Activated CD4-positive, alpha-beta T cell treated with anti-CD3 and anti-CD28 coated beads, Interleukin-2, Interleukin-4, amounts not matched to agents 100 ng/mL and 50 ng/mL, durations not matched to agents 16 hours and 8 hours (primary cell): Measurements from ENCODE around the gene KLHL42.
"Not testable (repeated sequence)": the region's sequence is repeated elsewhere in the genome, so short reads cannot be mapped to it uniquely, and the experiment has no call there.

Experiments
- DNase-seq: peaks from one replicate; pipeline ENCODE4 v3.0.0-alpha.2; 2020; ENCODE audit warnings: low spot score

KLHL42 gene

DNA sequence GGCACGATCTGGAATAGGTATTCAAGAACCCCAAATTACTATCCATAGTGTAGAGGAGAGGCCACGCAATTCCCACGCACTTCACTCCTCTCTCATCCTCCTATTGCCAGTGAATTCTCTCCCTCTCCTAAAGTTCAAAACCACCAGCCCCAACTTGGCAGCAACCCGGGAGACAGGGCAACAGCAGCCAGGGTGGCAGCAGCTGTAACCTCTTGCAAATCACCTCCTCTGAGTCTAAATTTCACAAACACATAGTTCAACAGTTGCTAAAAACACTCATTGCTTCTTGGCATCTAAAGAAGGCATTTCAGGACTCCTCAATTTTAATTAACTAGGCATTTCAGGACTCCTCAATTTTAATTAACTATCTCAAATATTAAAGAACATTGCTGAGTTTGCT is 37.7 kb downstream of the KLHL42 start:
- no peak for DNase-seq

DNA sequence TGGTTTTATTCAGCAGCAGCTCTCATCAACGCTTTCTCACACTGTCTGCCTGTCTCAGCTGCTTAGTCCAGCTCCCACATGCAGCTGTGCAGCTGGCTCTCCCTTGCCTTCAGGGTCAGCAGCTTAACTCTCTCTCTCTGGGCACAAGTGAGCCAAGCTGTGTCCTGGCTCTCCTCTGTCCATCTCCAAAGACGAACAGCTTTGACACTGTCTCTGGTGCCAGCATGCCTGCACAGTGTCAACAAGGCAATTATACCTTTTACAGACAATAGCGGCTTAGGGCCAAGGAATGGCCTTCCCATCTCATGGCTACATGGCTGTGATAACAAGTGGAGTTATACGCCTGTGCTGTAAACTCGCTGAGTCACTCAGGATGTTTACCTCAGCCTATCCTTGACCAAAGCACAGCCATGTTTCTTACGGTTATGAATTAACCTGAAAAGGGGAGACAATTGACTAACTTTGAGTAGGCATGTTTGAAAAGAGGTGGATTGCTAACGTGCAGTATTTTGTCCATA is 38.4 kb downstream of the KLHL42 start:
- DNase-seq, result no peak

DNA sequence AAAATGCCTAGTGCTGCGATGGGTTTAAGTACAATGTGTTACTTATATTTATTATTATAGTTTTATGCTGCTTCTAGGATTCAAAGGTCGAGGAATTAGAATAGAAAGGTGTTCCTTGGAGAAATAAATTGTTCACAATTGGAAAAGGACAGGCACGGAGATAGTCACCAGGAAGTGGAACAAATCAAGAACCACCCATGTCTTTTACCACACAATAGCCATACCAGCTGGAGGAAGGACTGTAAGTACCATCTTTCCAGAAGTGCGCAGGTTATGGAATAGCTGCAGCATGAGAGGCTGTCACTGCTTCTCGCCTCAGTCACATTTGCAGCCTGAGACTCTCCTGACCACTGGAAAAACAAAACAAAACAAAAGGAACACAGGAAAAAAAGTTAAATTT is 40.5 kb downstream of the KLHL42 start:
- no peak for DNase-seq

DNA sequence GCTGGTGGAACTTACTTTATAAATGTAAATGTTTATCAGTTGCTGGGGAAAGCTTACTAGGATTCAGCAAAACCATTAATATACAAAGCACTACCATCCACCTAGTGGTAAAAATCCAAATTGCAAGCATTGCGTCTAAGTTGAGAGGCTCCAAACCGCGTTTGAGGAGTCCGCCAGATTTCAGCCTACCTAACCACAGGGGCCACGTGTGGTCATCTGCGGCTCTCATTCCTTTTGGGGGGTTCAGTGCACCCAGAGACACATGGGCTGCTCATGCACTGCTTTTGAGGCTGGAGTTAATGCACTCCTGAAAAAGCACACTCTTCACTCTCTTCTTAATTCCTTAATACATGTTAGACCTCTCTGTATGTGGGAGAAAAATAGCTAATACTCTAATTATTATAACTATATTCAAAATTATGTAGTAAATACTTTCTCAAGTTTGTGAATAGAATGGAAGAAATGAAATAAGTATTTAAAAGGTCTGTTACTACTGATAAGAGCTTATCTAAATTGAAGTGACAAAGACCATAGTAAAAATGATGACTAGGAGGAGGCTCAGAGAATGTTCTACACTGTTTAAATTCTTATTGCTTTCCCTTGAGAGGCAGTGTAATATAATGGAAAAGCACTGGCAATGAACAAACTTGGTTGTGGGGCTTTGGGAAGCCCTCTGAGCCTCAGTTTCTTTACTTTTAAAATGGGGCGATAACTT is 41.4 kb downstream of the KLHL42 start:
- peak; percentile 74 for DNase-seq

DNA sequence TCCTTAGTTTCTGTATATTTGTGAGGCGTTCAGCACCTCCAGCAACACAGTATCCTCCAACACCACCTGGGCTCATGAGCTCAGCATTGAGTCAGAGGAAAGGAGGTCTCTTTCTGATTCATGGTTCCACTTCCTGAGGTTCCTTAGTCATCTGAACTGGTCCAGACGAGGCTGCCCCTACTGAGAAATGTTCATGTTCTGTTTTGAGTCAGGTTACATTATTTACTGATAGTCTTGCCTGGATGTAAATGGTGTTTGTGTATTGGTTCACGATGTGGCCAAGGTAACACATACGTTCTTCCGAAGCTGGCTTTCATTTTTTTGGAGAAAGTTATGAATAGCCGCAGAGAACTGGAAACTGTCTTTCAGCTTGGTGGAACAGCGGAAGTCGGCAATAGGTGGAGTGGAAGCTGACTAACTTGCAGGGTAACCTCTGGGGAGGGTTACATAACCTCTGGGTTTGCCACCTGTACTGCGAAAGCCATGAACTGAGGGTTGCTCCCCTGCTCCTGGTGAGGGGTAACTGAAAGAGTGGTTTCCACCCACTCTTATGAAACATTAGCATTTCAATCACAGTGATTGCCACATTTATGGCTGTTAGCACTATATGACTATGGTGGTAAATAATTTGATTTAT is 42.2 kb downstream of the KLHL42 start:
- peak; percentile 94 for DNase-seq

DNA sequence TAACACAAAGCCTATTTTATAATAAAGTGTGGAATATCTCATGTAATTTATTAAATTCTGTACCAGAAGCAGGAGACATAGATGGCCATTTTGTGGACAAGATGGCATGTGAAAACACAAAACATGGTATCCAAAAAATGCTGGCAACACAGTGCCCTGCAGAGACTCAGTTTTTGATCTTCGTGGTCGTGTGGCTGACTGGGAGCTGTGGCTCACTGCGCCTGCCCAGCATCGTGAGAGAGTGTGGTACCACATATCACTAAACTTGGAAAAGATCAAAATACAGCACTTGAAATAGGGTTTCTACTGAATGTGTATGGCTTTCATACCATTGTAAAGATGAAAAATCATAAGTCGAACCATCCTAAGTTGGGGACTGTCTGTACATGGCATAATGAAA is 43.0 kb downstream of the KLHL42 start:
- DNase-seq, result no peak

DNA sequence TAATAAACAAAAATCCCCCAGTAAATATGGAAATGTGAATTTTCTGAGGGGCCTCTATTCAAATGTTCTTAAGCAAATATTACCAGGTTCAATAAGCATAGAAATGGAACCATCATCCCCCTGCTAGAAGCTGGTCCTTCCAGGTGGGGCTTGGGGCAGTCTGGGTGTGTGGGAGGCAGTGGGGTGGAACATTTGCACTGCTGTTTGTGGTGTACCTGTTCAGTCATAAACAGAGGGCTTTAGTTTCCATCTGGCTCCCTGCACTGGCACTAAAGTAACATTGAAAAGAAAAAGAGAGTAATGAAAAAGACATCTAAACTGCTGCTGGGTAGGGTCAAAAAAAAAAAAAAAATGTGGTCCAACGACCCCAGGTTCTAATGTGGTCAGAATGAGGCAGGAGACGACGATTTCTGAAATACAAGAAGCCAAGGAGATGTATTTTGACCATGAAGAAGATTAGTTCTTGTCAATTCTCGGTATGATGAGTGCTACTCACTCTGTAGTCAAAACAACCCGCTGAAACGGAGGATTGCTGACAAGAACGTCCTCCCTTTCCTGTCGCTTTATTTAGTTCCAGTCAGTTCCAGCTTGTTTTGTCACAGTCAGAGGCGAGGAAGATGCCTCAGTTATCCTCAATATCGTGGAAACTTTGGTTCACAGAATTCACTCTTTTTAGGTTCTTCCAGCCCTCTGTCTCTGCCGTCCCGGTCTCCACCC is 44.3 kb downstream of the KLHL42 start:
- DNase-seq, result peak; percentile 72

DNA sequence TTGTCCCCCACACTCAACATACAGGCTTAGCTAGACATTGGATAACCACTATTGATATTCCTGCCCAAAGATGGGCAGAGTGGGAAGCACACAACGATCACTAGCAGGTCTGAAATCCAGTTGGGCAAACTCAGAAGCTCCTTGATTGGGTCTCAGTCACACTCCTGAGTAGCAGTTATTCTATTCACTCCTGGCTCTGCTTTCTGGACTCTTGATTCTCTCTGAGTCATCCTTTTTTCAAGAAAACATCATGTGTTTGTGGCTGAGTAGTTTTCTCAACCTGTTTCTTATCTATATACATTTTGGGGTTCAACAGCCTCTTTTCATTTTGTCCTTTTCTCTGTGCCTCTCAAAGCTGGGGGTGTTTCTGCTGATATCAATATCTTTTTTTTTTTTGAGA is 46.0 kb downstream of the KLHL42 start:
- DNase-seq, result no peak

DNA sequence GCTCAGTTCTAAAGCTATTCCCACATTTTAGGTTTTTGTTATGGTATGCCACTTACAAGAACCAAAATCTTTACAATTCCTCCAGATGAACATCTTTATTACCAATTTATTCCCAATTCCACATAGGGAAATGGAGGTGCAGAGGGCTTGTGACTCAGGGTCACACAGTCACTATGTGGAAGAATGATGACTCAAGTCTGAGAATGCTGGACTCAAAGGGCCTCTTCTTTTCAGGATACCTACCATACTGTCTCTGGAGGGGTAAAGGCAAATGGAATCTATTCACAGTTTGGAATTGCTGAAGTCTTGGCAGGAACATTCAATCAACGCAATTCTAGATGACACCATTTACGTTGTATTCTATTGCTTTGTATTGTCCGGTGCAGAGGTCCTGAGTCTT is 48.2 kb downstream of the KLHL42 start:
- no peak for DNase-seq

DNA sequence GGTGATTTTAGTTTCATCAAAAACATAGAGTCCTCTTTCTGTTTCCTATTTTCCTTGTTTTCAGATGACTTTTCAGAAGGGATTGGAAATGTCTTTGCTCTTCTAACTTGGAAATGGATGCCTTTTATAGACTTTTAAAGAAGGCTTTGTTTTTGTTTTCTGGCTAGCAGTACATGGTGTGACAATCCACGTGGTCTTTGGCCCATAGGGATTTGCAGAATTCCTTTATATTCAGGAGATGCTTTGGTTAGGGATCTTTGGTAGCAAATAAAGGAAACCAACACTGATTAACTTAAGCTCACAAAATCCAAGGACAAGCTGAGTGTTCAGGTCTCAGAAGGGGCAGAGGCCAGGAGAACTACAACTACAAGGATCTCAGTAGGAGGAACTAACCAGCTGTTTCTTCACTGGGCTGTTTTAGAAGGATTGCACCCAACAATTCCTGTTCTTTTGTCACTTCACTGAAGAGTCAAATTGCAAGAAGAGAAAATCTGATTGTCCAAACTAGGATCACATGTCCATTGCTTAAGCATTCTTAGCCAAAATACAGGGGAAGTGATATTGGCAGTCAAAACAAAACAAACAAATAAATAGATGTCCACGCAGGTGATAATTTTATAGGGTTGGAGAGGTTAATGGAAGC is 58.6 kb downstream of the KLHL42 start:
- no peak for DNase-seq

DNA sequence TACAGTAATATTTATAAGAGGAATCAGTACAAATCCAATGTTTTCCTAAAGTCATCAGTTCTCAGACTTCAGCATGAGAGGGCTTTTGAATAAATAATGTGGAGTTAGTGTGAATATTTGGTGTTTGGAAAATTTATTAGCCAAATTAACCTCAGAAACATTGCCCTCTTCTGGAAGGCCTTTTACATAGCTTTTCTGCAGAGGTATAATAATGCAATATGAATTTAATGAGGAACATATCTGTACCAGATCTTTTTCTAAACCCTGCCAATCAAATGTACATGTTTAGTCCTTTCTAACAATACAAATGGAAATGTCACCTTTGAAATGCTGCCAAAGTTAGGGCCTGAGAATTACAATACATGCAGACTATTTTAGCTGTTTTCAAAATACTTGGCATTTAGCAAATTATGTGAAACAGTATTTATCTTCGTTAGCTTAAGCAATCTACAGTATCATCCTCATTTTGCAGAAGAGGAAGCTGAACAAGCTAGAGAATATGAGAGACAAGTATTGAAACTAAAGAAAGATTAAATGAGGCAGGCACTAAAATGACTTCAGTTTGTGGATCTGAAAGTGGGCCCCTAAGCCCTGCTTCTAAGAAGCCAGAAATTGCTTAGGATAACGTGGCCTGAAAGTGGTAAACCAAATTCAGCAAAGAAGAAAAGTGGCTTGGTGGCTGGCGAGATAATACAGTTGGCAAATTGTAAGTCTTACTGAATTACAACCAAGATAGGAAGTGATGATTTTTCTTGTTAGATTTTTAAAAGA is 60.4 kb downstream of the KLHL42 start:
- DNase-seq, result no peak

DNA sequence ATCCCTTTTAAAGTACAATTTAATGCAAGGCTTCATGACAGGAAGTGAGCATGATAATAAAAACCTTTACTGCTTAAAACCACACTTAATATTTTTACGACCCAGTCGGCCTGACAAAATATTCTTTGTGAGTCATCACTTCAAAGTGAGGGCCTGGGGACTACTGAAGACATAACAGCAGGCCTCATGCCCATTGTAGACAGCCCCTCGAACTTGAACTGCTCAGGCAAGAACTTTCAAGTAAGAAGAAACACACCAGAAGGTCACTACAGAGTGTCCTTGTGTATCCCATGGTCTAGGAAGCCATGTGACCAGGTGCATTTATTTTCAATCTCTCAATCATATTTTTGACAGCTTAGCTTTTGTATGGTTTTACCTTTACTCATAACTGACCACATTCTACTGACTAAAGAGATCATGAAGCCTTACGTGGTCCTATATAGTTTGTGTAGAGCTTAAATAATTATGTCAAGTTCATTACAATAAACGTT is 61.4 kb downstream of the KLHL42 start:
- no peak for DNase-seq

DNA sequence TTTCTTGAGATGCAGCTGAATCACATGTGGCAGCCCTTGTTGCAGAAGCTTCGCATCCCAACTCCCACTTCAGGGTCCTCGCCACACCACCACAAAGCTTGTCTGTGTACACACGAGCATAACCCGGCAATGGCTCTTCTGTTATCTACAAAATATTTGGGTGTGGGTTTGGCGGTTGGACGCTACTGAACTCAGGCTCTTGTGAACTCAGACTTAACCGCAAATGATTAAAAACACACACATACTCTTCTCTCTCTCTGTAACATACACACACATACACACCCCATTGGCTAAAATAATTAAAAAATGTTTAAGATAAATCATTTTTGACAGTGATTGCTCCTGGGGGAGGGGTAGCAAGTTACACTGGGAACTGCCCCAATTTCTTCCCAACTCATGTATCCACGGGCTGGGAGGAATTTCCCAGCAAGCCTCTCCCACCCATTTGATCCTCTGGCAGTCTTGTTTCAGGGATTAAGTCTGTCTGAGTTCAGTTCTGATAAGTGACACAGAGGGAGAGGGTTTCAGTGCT is 63.7 kb downstream of the KLHL42 start:
- no peak for DNase-seq

DNA sequence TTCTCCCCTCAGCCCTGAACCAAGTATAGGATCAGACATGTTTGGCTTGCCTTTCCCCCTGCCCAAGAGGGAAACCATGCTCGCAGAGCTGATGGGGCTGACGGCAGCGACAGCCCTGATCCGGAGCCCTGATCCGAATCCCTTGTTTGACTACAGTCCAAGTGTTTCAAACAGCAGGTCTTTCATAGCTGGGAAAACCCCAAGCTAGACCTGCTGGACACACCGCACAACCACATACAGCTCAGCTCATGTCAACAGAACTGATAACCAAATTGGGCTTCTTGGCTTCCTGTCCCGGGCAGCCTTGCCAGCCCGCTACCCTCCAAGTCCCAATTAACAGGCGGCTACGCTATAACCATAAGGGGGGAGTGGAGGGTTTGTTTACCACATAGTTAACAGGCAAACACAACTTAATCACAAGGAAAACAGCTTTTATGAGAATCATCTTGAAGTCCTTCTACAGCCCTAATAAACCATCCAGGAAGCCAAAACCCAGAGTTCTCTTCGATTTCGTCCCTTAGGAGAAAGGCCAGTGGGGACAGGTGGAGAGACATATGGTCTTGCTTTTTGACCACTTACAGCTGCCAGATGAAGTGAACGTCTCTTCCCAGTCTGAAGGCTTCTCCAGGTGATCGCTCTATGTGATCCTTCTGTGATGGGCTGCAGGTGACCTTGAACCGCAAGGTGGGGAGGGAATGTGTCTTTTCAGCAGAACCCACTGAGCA is 64.5 kb downstream of the KLHL42 start:
- no peak for DNase-seq

DNA sequence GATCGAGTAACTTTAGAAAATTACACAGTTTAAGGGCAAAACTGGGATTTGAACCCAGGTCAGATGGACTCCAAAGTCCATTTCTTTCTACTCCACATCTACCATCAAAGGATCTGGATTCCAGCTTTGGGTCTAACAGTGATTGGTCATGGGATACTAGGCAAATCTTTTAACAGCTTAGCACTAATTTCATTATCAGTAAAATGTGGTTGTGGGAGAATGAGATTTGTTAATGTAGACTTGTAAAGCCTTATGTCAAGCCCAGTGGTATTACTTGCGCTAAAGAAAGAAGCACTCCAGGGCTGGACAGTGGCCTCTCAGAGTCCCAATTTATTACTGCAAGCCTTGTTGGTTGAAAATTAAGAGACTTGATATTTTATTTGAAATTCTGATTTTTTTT is 65.2 kb downstream of the KLHL42 start:
- DNase-seq, result no peak

DNA sequence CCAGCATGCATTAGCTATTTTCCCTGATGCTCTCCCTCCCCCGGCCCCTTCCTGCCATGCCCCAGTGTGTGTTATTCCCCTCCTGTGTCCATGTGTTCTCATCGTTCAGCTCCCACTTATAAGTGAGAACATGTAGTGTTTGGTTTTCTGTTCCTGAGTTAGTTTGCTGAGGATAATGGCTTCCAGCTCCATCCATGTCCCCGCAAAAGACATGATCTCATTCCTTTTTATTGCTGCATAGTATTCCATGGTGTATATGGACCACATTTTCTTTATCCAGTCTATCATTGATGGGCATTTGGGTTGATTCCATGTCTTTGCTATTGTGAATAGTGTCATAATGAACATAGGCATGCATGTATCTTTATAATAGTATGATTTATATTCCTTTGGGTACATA is 65.7 kb downstream of the KLHL42 start:
- not testable (repeated sequence) for DNase-seq

DNA sequence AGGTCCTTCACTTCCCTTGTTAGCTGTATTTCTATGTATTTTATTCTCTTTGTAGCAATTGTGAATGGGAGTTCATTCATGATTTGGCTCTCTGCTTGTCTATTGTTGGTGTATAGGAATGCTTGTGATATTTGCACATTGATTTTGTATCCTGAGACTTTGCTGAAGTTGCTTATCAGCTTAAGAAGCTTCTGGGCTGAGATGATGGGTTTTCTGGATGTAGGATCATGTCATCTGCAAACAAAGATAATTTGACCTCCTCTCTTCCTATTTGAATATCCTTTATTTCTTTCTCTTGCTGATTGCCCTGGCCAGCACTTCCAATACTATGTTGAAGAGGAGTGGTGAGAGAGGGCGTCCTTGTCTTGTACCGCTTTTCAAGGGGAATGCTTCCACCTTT is 67.3 kb downstream of the KLHL42 start:
- not testable (repeated sequence) for DNase-seq

DNA sequence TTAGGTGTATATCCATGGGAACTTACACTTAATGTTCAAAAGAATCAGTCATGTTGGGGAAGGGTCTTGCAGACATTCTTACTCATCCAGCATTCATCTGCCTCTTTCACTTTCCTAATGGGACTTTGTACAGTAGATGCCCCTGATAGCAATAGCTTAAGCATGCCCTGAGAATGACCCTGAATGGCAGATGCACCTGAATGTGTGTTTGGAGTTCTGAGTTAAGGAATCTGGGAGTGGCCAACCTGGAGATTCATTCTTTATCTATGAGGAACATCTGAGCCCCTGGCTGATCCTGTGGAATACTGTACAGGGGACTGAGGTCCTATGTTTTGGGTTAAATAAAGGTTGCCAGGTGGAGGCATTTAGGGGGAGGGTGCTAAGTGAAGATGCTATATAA is 71.3 kb downstream of the KLHL42 start:
- no peak for DNase-seq

DNA sequence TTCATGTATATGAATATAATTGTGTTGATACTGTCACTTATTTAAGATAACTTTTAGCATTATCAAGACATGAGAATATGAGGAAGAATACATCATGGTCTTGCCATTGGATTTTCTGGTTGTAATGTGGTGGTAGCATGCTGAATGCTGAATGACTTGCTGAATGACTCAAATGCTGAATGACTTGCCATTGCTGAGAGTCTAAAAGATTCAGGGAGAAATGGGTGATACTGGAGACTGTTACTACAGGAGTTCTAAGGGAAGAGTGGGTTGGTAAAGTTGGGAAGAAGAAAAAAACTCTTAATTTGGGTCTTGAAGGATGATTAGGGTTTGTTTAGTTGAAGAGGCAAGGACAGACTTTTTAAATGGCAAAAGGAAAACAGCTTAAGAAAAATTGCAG is 72.1 kb downstream of the KLHL42 start:
- no peak for DNase-seq
